B cell (primary cell): ENCODE results near the gene CNNM4. TPM values are rescaled to one million over a fixed set of nuclear protein-coding genes. Genes with fewer than 3 reads are reported as not detected.

Source experiments
- ATAC-seq: fragments of 200-7000 bp; cut with Tn5 transposase; one replicate; pipeline ENCODE4 v1.10.0; 2021; ENCODE audit warnings: low read depth, mild to moderate bottlenecking, moderate number of reproducible peaks, moderate library complexity
- CTCF ChIA-PET: fragments of 350-600 bp; sonication (Branson Sonifier 250); formaldehyde crosslinking; loops from one replicate; lab custom pipeline; 2021; ENCODE audit warnings: antibody characterized with exemption, inconsistent platforms; lab: Charles Lee
- POLR2A ChIA-PET: fragments of 350-600 bp; sonication (Branson Sonifier 250); formaldehyde crosslinking; loops from one replicate; lab custom pipeline; 2021; ENCODE audit warnings: antibody characterized with exemption; lab: Charles Lee
- DNase-seq: peaks from one replicate; pipeline ENCODE4 v3.0.0; 2013
- H2AFZ ChIP-seq: 2 replicates; pipeline ENCODE4 v1.6.1; 2012; ENCODE audit warnings: mild to moderate bottlenecking, low read depth, low read length; ENCODE audit not compliant: insufficient read depth, poor library complexity, severe bottlenecking
- H3K27ac ChIP-seq, 2 donors: 1 replicate in 1 of 2; 2 replicates in 1 of 2; pipeline ENCODE4 v1.5.1; 2012 to 2013; ENCODE audit warnings: low read length in 2 of 2, mild to moderate bottlenecking in 2 of 2, moderate library complexity in 1 of 2
- H3K27me3 ChIP-seq, 4 experiments: fragments of 200-600 bp in 1 of 4; sonication (generic) in 1 of 4; replicated peaks in 1 of 4; 1 replicate in 2 of 4; 2 replicates in 2 of 4; pipeline versions ENCODE4 v1.6.1 to v1.7.0; 2013 to 2016; ENCODE audit warnings: low read length in 3 of 4, mild to moderate bottlenecking in 2 of 4, mixed read lengths in 1 of 4, moderate library complexity in 1 of 4; ENCODE audit not compliant: insufficient read depth in 4 of 4, control insufficient read depth in 3 of 4; ENCODE audit errors: control extremely low read depth in 1 of 4
- H3K36me3 ChIP-seq, 2 experiments: replicated peaks in 1 of 2; 1 replicate in 1 of 2; 2 replicates in 1 of 2; pipeline versions ENCODE4 v1.6.1 to v1.7.1; 2013; ENCODE audit warnings: low read length in 1 of 2; ENCODE audit not compliant: insufficient read depth in 2 of 2, control insufficient read depth in 1 of 2; ENCODE audit errors: control extremely low read depth in 1 of 2, extremely low read depth in 1 of 2
- H3K4me1 ChIP-seq, 2 donors: fragments of 200-600 bp in 1 of 2; sonication (generic) in 1 of 2; 1 replicate in 1 of 2; 2 replicates in 1 of 2; pipeline versions ENCODE4 v1.5.1 to v1.6.1; 2013 to 2017; ENCODE audit warnings: low read length in 2 of 2; ENCODE audit not compliant: control insufficient read depth in 2 of 2, insufficient read depth in 2 of 2
- H3K4me2 ChIP-seq: replicated peaks from 2 replicates; pipeline ENCODE3; 2012; ENCODE audit warnings: mild to moderate bottlenecking, low read depth, low read length; ENCODE audit not compliant: poor library complexity, severe bottlenecking
- H3K4me3 ChIP-seq, 5 experiments: fragments of 200-600 bp in 1 of 5; sonication (generic) in 1 of 5; 1 replicate in 3 of 5; 2 replicates in 2 of 5; pipeline versions ENCODE4 v1.5.1 to v1.7.0; 2011 to 2016; ENCODE audit warnings: low read length in 4 of 5, mild to moderate bottlenecking in 4 of 5, low read depth in 2 of 5, control low read depth in 1 of 5, moderate library complexity in 1 of 5; ENCODE audit not compliant: insufficient read depth in 1 of 5; ENCODE audit errors: control extremely low read depth in 1 of 5, extremely low read depth in 1 of 5
- H3K79me2 ChIP-seq: fragments of 200-600 bp; sonication (generic); one replicate; pipeline ENCODE4 v1.6.0; 2016; ENCODE audit warnings: low read length; ENCODE audit not compliant: control insufficient read depth, insufficient read depth
- H3K9ac ChIP-seq: fragments of 200-600 bp; sonication (generic); 2 replicates; pipeline ENCODE4 v1.6.1; 2017; ENCODE audit warnings: mild to moderate bottlenecking, low read length, moderate library complexity
- H3K9me3 ChIP-seq, 3 donors: one replicate each; pipeline versions ENCODE4 v1.6.1 to v1.7.1; 2013; ENCODE audit warnings: low read length in 2 of 3; ENCODE audit not compliant: control insufficient read depth in 2 of 3, insufficient read depth in 1 of 3; ENCODE audit errors: control extremely low read depth in 1 of 3
- H4K20me1 ChIP-seq: 2 replicates; pipeline ENCODE4 v1.6.0; 2012; ENCODE audit warnings: mild to moderate bottlenecking, low read length; ENCODE audit not compliant: insufficient read depth, control insufficient read depth, poor library complexity, severe bottlenecking
- H3K27ac Mint-ChIP-seq: one replicate; pipeline ENCODE4 v1.8.0; 2021; ENCODE audit warnings: mixed read lengths
- H3K27me3 Mint-ChIP-seq: one replicate; pipeline ENCODE4 v1.8.0; 2021; ENCODE audit warnings: mixed read lengths
- H3K4me1 Mint-ChIP-seq: one replicate; pipeline ENCODE4 v1.8.0; 2021; ENCODE audit warnings: mixed read lengths
- H3K4me3 Mint-ChIP-seq: one replicate; pipeline ENCODE4 v1.8.0; 2021; ENCODE audit warnings: mixed read lengths
- H3K9me3 Mint-ChIP-seq: one replicate; pipeline ENCODE4 v1.8.0; 2022; ENCODE audit warnings: mixed read lengths; ENCODE audit not compliant: insufficient read depth
- CTCF ChIP-seq: fragments of 200-600 bp; IDR thresholded peaks from one replicate; pipeline ENCODE4 v1.8.0; 2022; ENCODE audit warnings: antibody characterized with exemption, mild to moderate bottlenecking
- EZH2 ChIP-seq: IDR thresholded peaks from 2 replicates; pipeline ENCODE4 v1.6.1; 2012; ENCODE audit warnings: borderline replicate concordance, low read depth, mild to moderate bottlenecking, moderate library complexity, low read length; ENCODE audit not compliant: insufficient read depth, poor library complexity, severe bottlenecking
- WGBS: methylation state at CpG from one replicate; pipeline ENCODE4 v1.1.5; 2013; ENCODE audit warnings: missing lambda C conversion rate; ENCODE audit not compliant: insufficient coverage; 5-methylcytosine and 5-hydroxymethylcytosine counted together
- intact Hi-C: fragments of 100-400 bp; cut with micrococcal nuclease; formaldehyde crosslinking; loops from one replicate; pipeline ENCODE4 v1.10.0; 2022
- polyA plus RNA-seq: library from polyadenylated mRNA; depleted of rRNA; stranded (reverse); fragments of >200 nt; gene quantifications from 2 replicates; pipeline ENCODE4 v1.2.3, GENCODE V29; 2012
- total RNA-seq, 2 donors: library from RNA; stranded (reverse); fragments of 120-200 nt in 1 of 2; gene quantifications; 1 replicate in 1 of 2; 2 replicates in 1 of 2; pipeline versions ENCODE4 v1.2.3 to v1.2.4, GENCODE V29; 2013 to 2022

Gene CNNM4
- total and polyA plus RNA-seq, 2 donors (not counting 1 experiment from before 2014, with no cell fraction given): 15.1 to 24.0 TPM

- H3K27ac ChIP-seq: no peak overlapping the region
- H4K20me1 ChIP-seq: no peaks in the 10 kb centered on the region
- Mint-ChIP-seq H3K4me3 (no peak overlapping the region), H3K9me3 (no peaks in the 10 kb centered on the region), H3K27ac (no peak overlapping the region), H3K4me1 (peaks cover 4% of the 10 kb centered on the region), H3K27me3 (peaks cover 3% of the 10 kb centered on the region)
- TF ChIP-seq CTCF (no peak), EZH2 (no peak)
- H3K9ac ChIP-seq: no peak overlapping the region
- H3K9me3 ChIP-seq: no peaks in the 10 kb centered on the region
- ATAC-seq (no peak), DNase-seq (no peak)
- H3K4me1 ChIP-seq: peaks cover 3% of the 10 kb centered on the region in 2 donors
- ChIA-PET CTCF (interaction anchor here (2.2 kb wide), 1 partner anchor 8 kb away, joined by 6 read pairs; no protein-coding TSS in a partner anchor), POLR2A (no interaction called here)
- no peaks in the 10 kb centered on the region for H3K36me3 ChIP-seq
- intact Hi-C loops: no loop called here
- H2AFZ ChIP-seq: no peak overlapping the region
- H3K27me3 ChIP-seq: peaks cover 0 to 5% (median 0%) of the 10 kb centered on the region in 4 experiments
- H3K4me3 ChIP-seq: no peak overlapping the region
- H3K4me2 ChIP-seq: no peak overlapping the region
- H3K79me2 ChIP-seq: peaks cover 16% of the 10 kb centered on the region
These were observed 6.4 kb upstream of the CNNM4 start for GRCh38 chr2:96754317-96754716.

GRCh38 chr2:96756788-96757476 is 3.8 kb upstream of the CNNM4 start:
- Mint-ChIP-seq H3K27ac (no peak overlapping the region), H3K27me3 (no peaks in the 10 kb centered on the region), H3K9me3 (no peaks in the 10 kb centered on the region), H3K4me1 (peaks cover 26% of the 10 kb centered on the region), H3K4me3 (no peak overlapping the region)
- H3K27me3 ChIP-seq: peaks cover 0 to 5% (median 0%) of the 10 kb centered on the region in 4 experiments
- no peak overlapping the region for H3K27ac ChIP-seq
- H3K4me1 ChIP-seq: peaks cover 20 to 24% of the 10 kb centered on the region in 2 donors
- TF ChIP-seq CTCF (no peak), EZH2 (no peak)
- peaks cover 0 to 4% (median 0%) of the 10 kb centered on the region in 3 donors for H3K9me3 ChIP-seq
- H2AFZ ChIP-seq: no peak overlapping the region
- no peak overlapping the region for H3K9ac ChIP-seq
- no peaks in the 10 kb centered on the region for H3K36me3 ChIP-seq
- ChIA-PET POLR2A (no interaction called here), CTCF (interaction anchor here (0.7 to 1.6 kb wide), 6 partner anchors 11 to 203 kb away, joined by 3 to 6 read pairs (median 4); partner anchors contain the start of gene CNNM3)
- DNase-seq (no peak), ATAC-seq (no peak)
- H4K20me1 ChIP-seq: peaks cover 10% of the 10 kb centered on the region
- H3K79me2 ChIP-seq: peaks cover 38% of the 10 kb centered on the region
- H3K4me2 ChIP-seq: no peak overlapping the region
- H3K4me3 ChIP-seq: no peak overlapping the region
- intact Hi-C loops: no loop called here
- 93% methylated on average over 4 of the region's 5 CpGs for WGBS
